ENCODE measurements around the gene SYNJ2.

SYNJ2 gene

DNA sequence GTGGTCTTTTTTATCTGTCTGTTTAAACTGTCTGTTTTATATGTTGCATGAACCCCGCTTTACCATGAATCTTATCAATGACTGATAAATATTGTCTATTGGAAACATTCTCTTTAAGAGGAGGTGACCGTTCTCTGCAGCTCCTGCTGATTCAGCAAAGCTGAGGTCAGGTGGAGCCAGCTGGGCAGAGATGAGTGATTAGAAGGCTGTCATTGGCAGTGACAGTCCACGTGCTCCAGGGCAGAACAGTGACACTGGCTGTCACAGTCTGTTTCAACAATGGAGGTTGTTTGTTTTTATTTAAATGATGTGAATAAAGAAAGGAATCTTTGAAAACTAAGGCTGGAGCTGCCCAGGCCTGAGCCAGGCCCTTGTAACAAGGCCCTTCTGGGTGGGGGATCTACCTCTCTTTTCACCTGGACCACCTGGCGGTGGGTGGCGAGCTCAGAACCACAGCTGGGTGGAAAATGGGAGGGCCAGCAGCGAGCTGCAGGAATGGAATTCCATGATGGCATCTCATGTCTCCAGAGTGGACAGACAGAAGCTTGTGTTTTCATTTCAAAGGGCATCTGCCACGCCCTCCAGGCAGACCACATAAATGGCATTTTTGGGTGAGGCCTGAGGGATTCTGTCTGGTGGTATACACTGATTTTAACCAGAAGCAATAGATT, 12.6 kb downstream of the SYNJ2 start:
- TF ChIP-seq, protein P1, sequence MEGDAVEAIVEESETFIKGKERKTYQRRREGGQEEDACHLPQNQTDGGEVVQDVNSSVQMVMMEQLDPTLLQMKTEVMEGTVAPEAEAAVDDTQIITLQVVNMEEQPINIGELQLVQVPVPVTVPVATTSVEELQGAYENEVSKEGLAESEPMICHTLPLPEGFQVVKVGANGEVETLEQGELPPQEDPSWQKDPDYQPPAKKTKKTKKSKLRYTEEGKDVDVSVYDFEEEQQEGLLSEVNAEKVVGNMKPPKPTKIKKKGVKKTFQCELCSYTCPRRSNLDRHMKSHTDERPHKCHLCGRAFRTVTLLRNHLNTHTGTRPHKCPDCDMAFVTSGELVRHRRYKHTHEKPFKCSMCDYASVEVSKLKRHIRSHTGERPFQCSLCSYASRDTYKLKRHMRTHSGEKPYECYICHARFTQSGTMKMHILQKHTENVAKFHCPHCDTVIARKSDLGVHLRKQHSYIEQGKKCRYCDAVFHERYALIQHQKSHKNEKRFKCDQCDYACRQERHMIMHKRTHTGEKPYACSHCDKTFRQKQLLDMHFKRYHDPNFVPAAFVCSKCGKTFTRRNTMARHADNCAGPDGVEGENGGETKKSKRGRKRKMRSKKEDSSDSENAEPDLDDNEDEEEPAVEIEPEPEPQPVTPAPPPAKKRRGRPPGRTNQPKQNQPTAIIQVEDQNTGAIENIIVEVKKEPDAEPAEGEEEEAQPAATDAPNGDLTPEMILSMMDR (IDR thresholded peaks at IDR 0.05; ENCODE audit: low read depth, low read length), result no peak
- H3K27me3 ChIP-seq, result no peaks in the 10 kb centered on the region
- no peak for DNase-seq
- H3K9me3 ChIP-seq, result no peaks in the 10 kb centered on the region
- H3K4me1 ChIP-seq, result peaks cover 46% of the 10 kb centered on the region
- no peaks in the 10 kb centered on the region for H3K36me3 ChIP-seq
- no peak overlapping the region for H3K4me3 ChIP-seq (ENCODE audit: low read depth, low read length)

DNA sequence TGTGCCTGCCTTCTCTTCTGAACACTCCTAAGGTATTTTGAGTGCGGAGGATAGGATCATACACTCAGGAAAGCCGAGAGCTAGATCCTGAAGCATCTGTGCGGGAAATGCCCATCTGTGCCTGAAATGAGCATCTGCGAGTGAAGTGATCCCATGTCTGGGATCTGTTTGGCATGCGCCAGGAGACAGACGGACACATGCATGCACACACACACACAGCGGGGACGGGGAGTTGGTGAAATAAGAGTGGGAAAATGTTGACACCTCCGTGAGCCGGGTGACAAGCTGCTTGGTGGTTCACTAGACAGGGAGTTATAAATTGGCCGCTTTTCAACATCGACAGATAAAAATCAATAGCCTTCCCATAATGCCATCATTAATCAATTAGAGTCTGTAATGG, 13.8 kb downstream of the SYNJ2 start:
- Histone ChIP-seq H3K4me3 (ENCODE audit: low read depth, low read length) (no peak overlapping the region), H3K27me3 (no peaks in the 10 kb centered on the region), H3K9me3 (no peaks in the 10 kb centered on the region), H3K4me1 (peaks cover 39% of the 10 kb centered on the region), H3K36me3 (no peaks in the 10 kb centered on the region)
- TF ChIP-seq, protein P1 (IDR thresholded peaks at IDR 0.05; ENCODE audit: low read depth, low read length), result no peak
- peak; percentile 33 for DNase-seq

- peaks cover 38% of the 10 kb centered on the region for H3K4me1 ChIP-seq
- H3K27me3 ChIP-seq, result no peaks in the 10 kb centered on the region
- H3K4me3 ChIP-seq (ENCODE audit: low read depth, low read length), result no peak overlapping the region
- TF ChIP-seq, protein P1 (IDR thresholded peaks at IDR 0.05; ENCODE audit: low read depth, low read length), result no peak
- no peaks in the 10 kb centered on the region for H3K36me3 ChIP-seq
- H3K9me3 ChIP-seq, result no peaks in the 10 kb centered on the region
- no peak for DNase-seq
These were observed 14.6 kb downstream of the SYNJ2 start for GRCh38 chr6:157996201-157996712.

GRCh38 chr6:157996918-157997702, 15.4 kb downstream of the SYNJ2 start:
- no peaks in the 10 kb centered on the region for H3K27me3 ChIP-seq
- TF ChIP-seq, protein P1 (IDR thresholded peaks at IDR 0.05; ENCODE audit: low read depth, low read length), result no peak
- DNase-seq, result no peak
- H3K36me3 ChIP-seq, result no peaks in the 10 kb centered on the region
- peaks cover 38% of the 10 kb centered on the region for H3K4me1 ChIP-seq
- H3K4me3 ChIP-seq (ENCODE audit: low read depth, low read length), result no peak overlapping the region
- H3K9me3 ChIP-seq, result no peaks in the 10 kb centered on the region

GRCh38 chr6:157997893-157998608, 16.4 kb downstream of the SYNJ2 start:
- no peaks in the 10 kb centered on the region for H3K36me3 ChIP-seq
- H3K9me3 ChIP-seq, result no peaks in the 10 kb centered on the region
- H3K4me1 ChIP-seq, result peaks cover 38% of the 10 kb centered on the region
- DNase-seq, result peak; percentile 56
- TF ChIP-seq, protein P1 (IDR thresholded peaks at IDR 0.05; ENCODE audit: low read depth, low read length), result no peak
- H3K4me3 ChIP-seq (ENCODE audit: low read depth, low read length), result no peak overlapping the region
- H3K27me3 ChIP-seq, result no peaks in the 10 kb centered on the region

Measured in BE2C (cell line).